ENCODE measurements around the gene ANKRD34A.

ANKRD34A gene

DNA sequence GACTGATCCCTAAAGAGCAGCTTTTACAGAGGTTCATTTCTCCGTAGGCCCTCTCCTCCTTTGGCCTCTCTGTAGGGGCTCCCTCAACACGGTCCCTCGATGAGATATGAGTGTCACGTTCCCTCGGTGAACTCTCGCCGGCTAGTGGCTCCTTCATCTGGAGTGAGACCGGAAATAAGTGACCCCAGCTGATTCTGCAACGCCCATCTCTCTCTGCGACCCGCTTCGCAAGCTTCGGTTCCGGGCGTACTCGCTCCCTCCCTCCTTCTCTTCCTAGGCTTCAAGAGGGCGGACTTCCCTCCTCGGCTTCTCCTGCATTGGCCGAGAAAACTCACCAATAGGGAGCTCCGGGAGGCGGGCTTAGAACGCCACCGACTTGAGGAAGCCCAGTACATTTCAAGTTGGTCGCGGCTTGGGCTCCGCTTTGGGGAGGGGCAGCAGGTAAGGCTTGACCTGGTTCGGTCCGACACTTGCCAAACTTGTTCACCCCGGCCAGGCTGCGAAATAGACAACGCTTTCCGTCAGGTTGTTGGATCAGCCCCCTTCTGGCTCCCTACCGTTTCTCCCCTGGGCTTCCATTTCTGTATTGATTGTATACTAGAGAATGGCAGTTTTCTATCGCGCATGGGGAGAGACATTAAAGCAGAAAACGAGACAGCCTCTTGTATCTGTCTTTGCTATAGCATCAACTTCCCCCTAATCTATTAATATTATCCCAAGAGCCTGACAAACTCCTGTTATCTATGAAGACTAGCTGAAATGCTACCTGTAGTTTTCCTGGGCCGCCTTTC lies at the start of gene ANKRD34A, which contains the start of gene POLR3GL:
Gene ANKRD34A (minus strand): TSS at position 248 of the 791 bp plus-strand sequence. CDS start 2,816 bp downstream, outside the sequence.
Gene POLR3GL (plus strand): TSS at position 363 of the 791 bp plus-strand sequence. CDS start 10,176 bp downstream, outside the sequence.
- peak; percentile 96 for DNase-seq

DNA sequence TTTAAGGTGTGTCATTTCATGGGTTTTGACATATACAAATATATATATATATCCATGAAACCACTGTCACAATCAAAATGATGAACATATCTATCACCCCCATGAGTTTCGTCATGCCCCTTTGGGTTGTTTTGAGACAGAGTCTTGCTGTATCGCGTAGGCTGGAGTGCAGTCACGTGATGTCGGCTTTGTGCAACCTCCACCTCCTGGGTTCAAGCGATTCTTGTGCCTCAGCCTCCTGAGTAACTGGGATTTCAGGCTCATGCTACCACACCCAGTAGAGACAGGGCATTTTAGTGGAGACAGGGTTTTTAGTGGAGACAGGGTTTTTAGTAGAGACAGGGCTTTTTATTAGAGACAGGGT lies 49.2 kb upstream of the ANKRD34A start:
- no peak for DNase-seq

DNA sequence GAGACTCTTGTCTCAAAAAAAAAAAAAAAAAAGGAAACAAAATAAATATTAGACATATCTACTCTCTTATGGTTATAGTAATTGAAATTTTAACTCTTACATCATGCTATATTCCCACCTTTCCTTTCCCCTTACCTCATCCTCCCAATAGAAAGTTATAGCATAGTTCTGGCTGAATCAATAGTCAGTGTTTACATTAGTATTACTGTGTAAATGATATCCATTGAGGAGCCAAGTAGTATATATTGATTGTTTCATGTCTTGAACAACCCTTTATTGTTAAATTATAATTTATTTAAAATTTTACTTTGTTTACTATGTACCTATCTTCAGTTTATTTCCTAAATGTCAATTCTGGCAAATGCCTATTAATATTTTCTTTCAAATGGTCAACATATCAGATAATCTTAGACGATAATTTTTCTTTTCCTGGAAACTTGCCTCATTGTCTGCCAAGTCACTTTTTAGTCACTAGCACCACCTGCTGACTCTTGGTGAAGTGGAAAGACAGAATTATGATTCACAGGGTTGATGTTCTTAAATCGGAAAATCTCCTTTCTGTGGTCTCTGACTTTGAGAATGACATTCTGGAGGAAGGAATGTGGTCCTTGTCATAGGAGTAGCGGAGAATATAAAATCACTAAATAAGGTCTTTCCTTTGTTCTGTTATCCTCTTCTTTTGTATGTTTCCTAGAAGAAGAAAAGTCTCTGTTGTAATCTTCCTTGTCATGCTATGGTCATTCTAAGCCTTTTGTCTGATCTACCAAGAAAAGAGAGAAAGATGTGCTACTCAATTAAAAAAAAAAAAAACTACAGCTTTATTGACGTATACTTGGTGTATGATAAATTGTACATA lies 48.6 kb upstream of the ANKRD34A start:
- peak; percentile 58 for DNase-seq

DNA sequence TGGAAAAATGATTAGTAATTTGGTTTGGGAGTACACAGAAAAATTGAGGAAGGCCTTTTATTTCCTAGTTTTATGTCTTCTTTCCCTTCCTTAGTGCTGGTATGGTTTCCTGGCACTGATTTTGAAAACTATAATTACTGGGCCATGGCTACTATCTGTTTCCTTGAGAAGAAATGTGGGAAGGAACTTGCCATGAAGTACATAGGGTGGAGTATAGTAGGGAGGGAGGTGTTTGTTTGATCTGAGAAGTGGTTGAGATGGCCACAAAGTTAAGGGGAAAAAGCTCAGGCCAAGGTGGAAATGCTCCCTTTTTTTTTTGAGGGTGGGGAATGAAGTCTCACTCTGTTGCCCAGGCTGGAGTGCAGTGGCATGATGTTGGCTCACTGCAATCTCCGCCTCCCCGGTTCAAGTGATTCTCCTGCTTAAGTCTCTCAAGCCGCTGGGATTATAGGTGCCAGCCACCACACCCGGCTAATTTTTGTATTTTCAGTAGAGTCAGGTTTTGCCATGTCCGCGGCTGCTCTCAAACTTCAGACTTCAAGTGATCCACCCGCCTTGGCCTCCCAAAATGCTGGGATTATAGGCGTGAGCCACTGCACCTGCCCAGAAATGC lies 45.9 kb upstream of the ANKRD34A start:
- no peak for DNase-seq

DNA sequence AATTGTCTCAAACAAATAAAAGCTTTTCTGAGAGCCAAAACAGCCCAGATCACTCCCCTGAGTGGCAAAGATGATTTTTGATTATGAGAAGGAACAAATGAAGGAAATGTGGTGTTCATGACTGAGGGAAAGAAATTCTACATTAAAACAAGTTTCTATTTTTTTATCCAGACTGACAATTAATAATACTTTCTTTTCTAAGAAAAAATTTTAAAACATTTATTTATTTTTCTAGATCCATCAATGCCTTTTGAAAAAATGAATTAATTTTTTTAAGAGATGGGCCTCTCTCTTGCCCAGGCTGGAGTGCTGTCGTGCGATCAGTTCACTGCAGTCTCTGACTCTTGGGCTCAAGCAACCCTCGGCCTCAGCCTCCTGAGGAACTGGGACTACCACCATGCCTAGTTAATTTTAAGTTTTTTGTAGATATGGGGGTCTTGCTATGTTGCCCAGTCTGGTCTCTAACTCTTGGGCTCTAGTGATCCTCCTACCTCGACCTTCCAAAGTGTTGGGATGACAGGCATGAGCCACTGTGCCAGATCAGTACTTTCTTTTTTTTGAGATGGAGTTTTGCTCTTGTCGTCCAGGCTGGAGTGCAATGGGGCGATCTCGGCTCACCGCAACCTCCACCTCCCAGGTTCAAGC lies 43.2 kb upstream of the ANKRD34A start:
- no peak for DNase-seq

DNA sequence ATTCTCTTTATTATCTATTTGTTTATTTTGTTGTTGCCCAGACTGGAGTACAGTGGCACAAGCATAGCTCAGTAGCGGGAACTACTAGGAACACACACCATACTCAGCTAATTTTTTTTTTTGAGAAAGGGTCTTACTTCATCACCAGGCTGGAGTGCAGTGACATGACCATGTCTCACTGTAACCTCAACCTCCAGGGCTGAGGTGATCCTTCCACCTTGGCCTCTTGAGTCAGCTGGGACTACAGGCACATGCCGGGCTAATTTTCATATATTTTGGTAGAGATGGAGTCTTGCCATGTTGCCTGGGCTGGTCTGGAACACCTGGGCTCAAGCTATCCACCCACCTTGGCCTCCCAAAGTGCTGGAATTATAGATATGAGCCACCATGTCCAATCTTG lies 37.3 kb upstream of the ANKRD34A start:
- no peak for DNase-seq

DNA sequence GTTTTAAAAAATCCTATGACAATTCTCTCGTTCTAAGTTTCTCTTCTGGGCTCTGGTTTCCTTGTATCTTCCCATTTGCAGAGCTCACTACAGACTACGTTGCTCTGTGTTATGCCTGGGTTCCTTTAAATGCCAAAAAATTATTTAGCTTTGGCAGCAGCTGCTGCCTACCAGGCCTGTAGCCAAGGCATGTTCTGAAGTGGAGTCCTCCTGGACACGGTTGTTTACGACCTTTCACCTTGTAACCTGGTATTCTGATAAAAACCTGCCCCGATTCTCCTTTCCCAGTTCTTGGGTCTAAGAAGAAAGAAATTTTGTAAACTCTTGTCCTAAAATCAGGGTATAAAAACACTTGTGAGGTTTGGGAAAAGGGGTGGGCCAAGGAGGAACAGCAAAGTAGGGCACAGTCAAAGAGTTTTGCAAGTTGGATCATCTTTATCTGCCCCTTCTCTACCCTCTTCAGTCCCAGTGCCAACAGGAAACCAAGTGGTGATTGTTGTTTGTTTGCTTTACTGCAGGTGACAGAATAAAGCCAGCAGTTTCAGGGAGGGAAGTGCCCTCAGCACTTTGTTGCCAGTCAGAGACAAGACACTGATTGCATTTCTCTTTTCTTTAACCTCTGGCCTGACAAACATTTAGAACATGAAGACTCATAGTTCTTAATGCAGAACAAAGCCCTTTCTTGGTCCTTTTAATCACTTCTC lies 35.1 kb upstream of the ANKRD34A start:
- DNase-seq: no peak

DNA sequence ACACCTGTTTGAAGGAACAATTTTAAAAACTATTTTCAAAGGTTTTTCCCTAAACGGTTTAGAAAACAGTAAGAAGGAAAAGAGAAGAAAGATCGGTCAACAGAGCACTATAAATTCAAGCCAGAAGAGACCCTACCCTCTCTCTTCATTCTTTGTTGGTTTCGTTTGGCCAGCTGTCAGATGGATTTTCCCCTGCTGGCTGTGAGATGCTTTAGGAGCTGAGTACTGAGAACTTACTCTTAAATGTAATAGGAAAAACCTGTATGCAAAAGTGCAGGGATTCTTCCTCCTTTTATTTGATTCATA lies 33.3 kb upstream of the ANKRD34A start:
- DNase-seq: no peak

DNA sequence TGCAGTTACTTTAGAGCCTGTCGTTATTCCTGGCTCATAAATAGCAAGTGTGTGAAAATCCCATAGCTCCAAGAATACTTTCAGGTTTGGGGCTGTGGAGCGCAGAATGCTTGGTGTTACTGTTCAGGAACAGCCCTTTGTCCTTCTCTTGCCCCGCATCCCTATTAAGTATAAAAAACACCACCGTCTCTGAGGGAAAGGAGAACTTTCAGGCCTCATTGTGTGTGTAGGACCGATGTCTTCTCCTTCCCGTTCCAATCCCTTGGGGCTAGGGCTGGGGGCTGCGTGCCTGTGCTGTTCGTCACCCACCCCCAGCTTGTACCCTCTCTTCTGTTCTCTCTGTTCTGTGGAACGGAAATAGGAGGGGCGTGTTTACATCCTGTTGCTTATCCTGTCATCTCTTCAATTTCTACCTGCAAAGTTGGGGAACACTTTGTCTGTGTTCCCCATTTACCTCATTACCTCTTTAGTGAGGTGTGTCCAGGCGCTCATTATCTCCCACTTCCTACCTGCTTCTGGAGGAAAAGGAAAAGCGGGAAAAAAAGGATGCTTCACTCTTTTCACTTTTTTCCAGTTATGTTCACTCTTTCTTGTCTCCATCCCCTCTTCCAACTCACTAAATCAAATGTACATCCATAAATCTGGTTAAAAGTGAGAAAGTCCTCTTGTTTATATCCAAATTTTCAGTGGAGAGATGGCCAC lies 32.8 kb upstream of the ANKRD34A start:
- DNase-seq: peak; percentile 61

DNA sequence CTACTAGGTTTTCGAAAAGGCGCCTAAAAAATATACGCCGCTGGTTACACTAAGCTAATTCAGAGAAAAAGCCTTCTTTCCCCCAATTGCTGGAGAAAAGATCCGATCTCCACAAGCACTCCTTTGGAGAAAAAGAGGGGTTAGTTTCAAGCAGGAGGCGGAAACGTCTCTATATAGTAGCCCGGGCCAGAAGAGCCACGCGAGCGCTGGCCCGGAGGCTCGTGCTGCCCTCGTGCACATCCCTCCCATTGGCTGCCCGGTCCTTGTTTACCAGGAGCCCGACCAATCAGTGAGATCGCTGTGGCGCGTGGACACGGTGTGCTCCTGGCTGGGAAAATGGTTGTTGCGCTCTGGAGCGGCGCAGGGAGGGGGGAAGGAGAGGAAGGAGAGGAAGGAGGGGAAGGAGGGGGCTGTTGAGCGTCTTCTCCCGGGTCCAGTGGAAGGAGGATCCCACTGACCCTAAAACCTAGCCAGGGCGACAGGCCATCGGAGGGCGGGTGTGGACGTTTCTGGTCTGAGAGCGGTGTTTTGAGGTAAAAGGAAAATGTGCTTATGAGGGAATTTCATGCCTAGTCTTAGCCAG lies 32.1 kb upstream of the ANKRD34A start, which contains the start of gene TXNIP:
Gene TXNIP (minus strand): TSS at position 147 of the 583 bp plus-strand sequence. CDS start 313 bp downstream, outside the sequence.
- DNase-seq: peak; percentile 99

DNA sequence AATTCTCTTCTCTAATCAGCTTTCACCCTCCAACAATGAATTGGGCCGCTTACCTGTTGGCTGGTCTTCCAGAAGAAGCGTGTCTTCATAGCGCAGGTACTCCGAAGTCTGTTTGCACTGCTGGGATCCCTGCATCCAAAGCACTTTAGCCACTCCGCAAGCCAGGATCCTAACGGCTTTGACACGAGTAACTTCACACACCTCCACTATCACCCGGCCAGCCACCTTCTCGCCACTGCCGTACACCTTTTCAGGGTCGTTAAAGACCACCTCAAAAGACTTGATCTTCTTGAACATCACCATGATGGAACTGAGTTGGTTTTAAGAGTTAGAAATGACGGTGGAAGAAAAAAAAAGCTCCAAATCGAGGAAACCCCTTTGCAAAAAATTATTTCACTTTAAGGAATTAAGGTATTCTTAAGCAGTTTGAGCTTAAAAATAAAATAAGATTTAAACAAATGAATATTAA lies 31.6 kb upstream of the ANKRD34A start:
- no peak for DNase-seq

DNA sequence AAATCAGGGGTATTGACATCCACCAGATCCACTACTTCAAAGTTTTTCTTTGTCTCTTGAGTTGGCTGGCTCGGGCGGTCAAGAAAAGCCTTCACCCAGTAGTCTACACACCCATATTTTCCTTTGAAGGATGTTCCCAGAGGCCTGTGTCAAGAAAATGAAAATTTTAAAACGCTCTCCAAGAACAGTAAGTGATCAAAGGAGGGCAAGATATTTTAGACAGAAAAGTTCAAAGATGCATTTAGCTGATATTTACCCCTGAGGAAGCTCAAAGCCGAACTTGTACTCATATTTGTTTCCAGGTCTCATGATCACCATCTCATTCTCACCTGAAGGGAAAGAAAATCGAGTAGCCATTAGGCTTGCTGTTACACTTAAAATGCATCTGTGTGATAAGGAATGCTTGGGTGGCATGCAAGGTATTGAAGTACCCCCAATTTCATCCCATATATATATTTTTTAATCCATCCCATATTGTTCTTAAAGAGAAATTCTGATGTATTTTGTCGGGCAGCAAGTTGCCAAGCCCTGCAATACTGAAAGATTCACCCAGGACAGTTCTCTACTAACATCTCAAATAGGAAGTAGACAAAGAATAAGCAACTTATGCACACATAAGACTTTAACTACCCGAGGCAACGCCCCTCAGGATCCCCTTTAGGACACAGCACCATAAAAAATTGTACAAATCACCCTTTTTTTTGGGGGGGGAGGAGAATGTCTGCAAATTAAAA lies 30.9 kb upstream of the ANKRD34A start:
- no peak for DNase-seq

DNA sequence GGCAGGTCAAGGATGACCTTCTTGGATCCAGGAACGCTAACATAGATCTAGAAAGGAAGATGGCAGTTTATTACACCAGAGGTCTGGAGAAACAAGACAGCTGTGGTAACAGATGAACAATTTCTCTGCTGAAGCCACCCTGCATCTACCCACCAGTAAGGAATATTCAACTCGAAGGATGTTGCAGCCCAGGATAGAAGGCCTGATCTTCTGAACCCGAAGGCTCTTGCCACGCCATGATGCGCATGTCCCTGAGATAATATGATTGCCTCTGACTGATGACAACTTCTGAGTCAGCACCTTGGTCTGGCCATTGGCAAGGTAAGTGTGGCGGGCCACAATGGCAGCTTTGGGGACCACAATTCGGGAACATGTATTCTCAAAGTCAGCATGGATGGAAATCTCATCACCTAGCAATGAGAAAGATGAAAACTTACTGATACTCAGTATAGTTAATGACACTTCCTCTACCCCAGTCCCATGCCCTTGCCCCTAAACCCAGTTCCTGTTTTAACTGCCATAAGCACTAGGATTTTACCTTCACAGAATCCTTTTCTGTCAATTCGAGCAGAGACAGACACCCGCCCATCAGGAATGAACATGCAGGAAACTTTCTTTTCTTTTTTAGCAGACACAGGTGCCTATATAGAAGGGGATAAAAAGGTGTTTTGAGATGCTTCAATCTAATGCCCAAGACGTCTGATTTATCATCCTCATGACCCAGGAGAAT lies 30.2 kb upstream of the ANKRD34A start:
- no peak for DNase-seq

DNA sequence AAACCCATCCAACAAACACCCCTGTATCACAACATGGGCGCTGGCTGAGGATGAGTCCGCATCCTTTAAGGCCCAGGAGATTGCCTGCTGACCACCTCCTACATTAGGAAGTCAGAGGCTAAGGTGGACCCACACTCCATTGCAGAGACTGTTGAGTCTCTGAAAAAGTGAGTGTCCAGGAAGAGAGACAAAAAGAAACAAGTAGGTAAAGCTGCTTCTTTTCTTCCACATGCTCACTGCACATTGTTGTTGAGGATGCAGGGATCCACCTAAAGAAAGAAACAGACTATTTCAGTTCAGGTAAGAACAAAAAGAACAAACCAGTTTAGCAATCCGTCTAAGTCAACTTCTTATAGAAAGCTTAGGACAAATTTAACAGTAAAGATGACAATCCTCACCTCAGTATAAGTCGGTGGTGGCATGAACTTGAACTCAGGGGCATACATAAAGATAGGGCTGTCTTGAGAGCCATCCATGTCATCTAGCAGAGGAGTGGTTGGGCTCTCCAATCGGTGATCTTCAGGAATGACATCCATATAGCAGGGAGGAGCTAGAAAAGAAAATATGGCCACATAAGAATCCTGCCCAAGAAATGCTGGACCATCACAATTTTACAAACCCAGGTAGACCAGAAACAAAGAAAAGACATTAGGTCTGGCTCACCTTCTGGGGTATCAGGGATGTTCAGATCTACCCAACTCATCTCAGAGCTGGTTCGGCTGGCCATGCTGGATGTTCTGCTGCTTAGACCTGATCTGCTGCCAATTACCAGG lies 29.4 kb upstream of the ANKRD34A start:
- DNase-seq: no peak

DNA sequence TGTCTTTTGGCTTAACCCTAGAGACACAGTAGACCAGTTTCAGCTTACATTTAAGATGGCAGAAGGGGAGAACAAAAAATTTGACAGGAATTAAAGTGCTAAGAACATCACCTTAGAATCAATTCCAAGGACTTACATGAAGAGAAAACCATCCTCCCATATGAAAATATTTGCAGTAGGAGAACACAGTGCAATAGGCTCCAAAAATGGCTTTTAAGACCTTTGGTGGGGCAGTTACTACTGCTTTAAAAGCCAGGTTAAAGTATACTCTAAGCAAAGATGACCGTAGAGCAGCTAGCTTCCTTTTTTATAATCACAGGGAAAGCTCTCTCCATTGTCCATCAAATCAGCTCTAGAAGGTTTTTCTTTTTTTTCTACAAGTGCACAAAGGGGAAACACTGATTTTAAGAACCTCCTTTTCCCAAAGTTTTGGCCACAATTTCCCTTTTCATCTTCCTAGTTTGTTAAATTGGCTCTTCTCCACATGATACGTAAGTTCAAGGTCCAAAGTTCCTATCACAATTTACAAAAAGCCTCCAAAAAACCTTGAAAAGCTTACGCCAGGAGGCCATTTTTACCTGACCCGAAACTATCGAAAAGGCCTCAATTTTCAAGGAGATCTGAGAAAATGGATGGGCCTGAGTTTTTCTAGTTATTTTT lies 28.7 kb upstream of the ANKRD34A start:
- no peak for DNase-seq

DNA sequence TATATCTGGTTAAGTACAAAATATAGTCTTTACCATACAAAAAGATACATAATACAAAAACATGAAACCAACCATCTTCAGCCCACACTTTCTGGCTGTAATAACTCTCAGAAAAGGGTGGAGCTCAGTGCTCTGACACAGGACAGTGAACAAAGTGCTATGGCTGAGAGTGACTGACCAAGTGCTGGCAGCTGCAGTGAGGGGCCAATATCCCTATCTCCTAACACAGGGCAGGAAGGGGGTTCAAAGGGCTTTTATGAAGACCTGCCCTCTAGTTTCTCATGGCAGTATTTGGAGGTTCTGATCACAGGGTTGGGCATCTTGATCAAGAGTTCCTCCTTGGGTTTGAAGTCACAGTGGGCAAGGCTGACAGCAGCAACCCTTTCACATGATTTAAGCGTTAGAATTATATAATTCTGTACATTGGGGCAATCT lies 28.1 kb upstream of the ANKRD34A start:
- DNase-seq: no peak

DNA sequence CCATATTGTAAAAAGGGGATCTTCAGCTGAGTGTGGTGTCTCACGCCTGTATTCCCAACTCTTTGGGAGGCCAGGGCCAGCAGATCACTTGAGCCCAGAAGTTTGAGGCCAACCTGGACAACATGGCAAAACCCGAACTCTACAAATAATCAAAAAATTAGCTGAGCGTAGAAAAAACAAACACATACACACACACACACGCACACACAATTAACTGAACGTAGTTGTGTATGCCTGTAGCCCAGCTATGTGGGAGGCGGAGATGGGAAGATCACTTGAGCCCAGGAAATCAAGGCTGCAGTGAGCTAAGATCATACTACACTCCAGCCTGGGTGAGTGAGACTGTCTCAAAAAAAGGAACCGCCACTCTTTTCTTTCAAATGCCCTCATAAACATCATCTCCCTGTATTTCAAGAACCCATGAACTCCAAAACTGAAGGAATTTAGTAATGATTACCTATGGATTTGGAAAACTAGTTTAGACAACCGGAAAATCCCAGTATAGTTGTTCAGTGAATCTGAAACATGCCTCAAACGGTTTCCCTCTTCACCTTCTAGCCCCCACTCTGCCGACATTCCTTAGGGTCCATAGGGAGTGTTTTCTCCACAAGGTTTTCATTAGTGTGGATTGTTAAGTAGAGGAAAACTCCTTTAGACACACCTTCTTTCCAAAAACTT lies 27.5 kb upstream of the ANKRD34A start:
- no peak for DNase-seq

All from femur (tissue), 1 donor.